Neural progenitor cell (in vitro differentiated cells): ENCODE data around the gene CCDC47.

ENCODE experiments used
- EZH2 ChIP-seq: fragments of 200-600 bp; sonication (generic); IDR thresholded peaks from 2 replicates; pipeline ENCODE4 v1.6.1; 2017; ENCODE audit warnings: antibody characterized with exemption, mild to moderate bottlenecking, moderate library complexity
- TF ChIP-seq, protein P1 (sequence below): fragments of 200-600 bp; sonication (generic); IDR thresholded peaks from 2 replicates; pipeline ENCODE4 v1.5.1; 2017; ENCODE audit warnings: antibody characterized with exemption, mild to moderate bottlenecking

DNA sequence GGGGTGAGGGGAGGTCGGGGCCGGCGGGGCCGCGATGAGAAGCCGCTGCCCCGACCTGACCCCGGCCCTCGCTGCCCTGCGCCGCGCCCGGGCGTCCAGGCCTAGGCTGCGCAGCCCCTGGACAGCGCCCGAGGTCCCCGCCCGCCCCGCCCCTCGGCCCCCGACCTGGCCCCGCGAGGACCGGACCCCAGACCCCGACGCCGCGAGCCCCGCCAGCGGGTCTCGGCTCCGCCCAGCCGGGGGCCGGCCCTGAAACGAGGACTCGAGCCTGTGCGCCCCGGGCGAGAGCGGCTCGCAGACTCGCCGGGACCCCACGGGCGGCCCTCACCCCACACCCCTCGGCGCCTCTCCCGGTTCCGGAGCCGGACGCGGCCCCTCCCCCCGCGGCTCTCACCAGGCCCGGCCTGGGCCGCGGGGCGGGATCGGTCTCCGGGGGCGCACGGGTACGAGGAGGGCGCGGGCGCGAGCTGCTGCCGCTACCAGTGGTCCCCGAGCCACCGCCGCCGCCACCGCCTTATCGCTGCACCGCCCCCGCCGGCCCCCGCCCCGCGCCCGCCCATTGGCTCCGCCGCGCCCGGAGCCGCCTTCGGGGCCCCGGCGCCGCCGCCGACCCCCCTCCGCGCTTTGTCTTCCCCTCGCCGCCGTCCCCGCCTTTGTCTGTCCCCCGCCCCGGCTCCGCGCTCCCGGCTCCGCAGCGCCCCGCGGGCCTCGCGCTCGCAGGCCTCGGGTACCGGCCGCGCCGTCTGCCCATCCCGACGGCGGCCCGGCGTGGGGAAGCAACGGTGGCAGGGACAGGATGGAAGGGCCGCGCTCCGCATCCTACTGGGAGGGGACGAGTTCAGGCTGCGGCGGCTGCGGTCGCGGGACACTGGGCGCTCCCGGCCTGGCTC lies 73.5 kb downstream of the CCDC47 start, which contains the start of gene LIMD2:
- TF ChIP-seq, protein P1, sequence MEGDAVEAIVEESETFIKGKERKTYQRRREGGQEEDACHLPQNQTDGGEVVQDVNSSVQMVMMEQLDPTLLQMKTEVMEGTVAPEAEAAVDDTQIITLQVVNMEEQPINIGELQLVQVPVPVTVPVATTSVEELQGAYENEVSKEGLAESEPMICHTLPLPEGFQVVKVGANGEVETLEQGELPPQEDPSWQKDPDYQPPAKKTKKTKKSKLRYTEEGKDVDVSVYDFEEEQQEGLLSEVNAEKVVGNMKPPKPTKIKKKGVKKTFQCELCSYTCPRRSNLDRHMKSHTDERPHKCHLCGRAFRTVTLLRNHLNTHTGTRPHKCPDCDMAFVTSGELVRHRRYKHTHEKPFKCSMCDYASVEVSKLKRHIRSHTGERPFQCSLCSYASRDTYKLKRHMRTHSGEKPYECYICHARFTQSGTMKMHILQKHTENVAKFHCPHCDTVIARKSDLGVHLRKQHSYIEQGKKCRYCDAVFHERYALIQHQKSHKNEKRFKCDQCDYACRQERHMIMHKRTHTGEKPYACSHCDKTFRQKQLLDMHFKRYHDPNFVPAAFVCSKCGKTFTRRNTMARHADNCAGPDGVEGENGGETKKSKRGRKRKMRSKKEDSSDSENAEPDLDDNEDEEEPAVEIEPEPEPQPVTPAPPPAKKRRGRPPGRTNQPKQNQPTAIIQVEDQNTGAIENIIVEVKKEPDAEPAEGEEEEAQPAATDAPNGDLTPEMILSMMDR: no peak
- no peak for TF ChIP-seq EZH2
